Endothelial cell of umbilical vein (primary cell): ENCODE results near the gene HOXA13. TPM values are rescaled to one million over a fixed set of nuclear protein-coding genes. Genes with fewer than 3 reads are reported as not detected.

ENCODE experiments used
- BruUV-seq: library from RNA; stranded (reverse); fragments of 400-500 nt; replicated peaks from 2 replicates; lab custom pipeline; 2021; lab: Mats Ljungman, UMichigan
- CTCF ChIA-PET: fragments of 300-600, 350-600 bp; sonication (Branson Sonifier 250); formaldehyde crosslinking; loops from one replicate; lab custom pipeline; 2021; ENCODE audit warnings: antibody characterized with exemption, inconsistent platforms; lab: Charles Lee
- POLR2A ChIA-PET: fragments of 300-600, 350-600 bp; sonication (Branson Sonifier 250); formaldehyde crosslinking; loops from one replicate; lab custom pipeline; 2021; ENCODE audit warnings: antibody characterized with exemption, inconsistent platforms; lab: Charles Lee
- DNase-seq: peaks from one replicate; pipeline ENCODE4 v3.0.0-alpha.2; 2011; ENCODE audit warnings: low read depth, low spot score
- FAIRE-seq: peaks from 2 replicates; lab custom pipeline; 2011; peaks lifted over from hg19 to GRCh38; lab: Jason Lieb, UNC
- H2AFZ ChIP-seq: 2 replicates; pipeline ENCODE4 v1.6.0; 2012; ENCODE audit warnings: low read depth, low read length, control low read depth, inconsistent platforms
- H3K27ac ChIP-seq: 2 replicates; pipeline ENCODE4 v1.5.1; 2011; ENCODE audit warnings: low read depth, mild to moderate bottlenecking, control low read depth, low read length, moderate library complexity; ENCODE audit not compliant: insufficient read depth
- H3K27me3 ChIP-seq, 2 experiments: 2 replicates each; pipeline versions ENCODE4 v1.6.0 to v1.6.1; 2011; ENCODE audit warnings: low read length in 2 of 2, mixed read lengths in 1 of 2; ENCODE audit not compliant: control insufficient read depth in 2 of 2, insufficient read depth in 2 of 2
- H3K36me3 ChIP-seq, 2 experiments: 2 replicates in 1 of 2; 3 replicates in 1 of 2; pipeline ENCODE4 v1.5.1; 2011; ENCODE audit warnings: low read length in 2 of 2, mild to moderate bottlenecking in 1 of 2, moderate library complexity in 1 of 2; ENCODE audit not compliant: control insufficient read depth in 2 of 2, insufficient read depth in 2 of 2; ENCODE audit errors: extremely low read depth in 1 of 2
- H3K4me1 ChIP-seq: 3 replicates; pipeline ENCODE4 v1.5.1; 2011; ENCODE audit warnings: mild to moderate bottlenecking, low read length; ENCODE audit not compliant: control insufficient read depth, insufficient read depth; ENCODE audit errors: extremely low read depth
- H3K4me2 ChIP-seq: 2 replicates; pipeline ENCODE4 v1.6.1; 2011; ENCODE audit warnings: low read length, control low read depth, mixed read lengths; ENCODE audit not compliant: insufficient read depth
- H3K4me3 ChIP-seq, 3 experiments: fragments of 200-600 bp in 1 of 3; sonication (generic), shearing (Covaris generic) in 1 of 3; replicated peaks in 1 of 3; 2 replicates each; pipeline ENCODE4 v1.5.1; 2011 to 2016; ENCODE audit warnings: control low read depth in 3 of 3, low read length in 3 of 3, mild to moderate bottlenecking in 2 of 3, inconsistent platforms in 1 of 3, low read depth in 1 of 3, moderate library complexity in 1 of 3; ENCODE audit not compliant: insufficient read depth in 1 of 3
- H3K79me2 ChIP-seq: 2 replicates; pipeline ENCODE4 v1.6.0; 2012; ENCODE audit warnings: low read length, inconsistent platforms; ENCODE audit not compliant: control insufficient read depth, insufficient read depth
- H3K9ac ChIP-seq: replicated peaks from 2 replicates; pipeline ENCODE3; 2011; ENCODE audit warnings: low read length, control low read depth; ENCODE audit not compliant: insufficient read depth; ENCODE audit errors: extremely low read depth
- H3K9me1 ChIP-seq: replicated peaks from 3 replicates; pipeline ENCODE4 v1.6.0; 2011; ENCODE audit warnings: mild to moderate bottlenecking, low read length; ENCODE audit not compliant: control insufficient read depth, insufficient read depth; ENCODE audit errors: extremely low read depth
- H3K9me3 ChIP-seq: replicated peaks from 2 replicates; pipeline ENCODE4 v1.5.1; 2012; ENCODE audit warnings: low read length, inconsistent platforms; ENCODE audit not compliant: control insufficient read depth, insufficient read depth
- H4K20me1 ChIP-seq: replicated peaks from 2 replicates; pipeline ENCODE3; 2011; ENCODE audit warnings: mild to moderate bottlenecking, low read length; ENCODE audit not compliant: control insufficient read depth, insufficient read depth; ENCODE audit errors: extremely low read depth
- EZH2 ChIP-seq: IDR thresholded peaks from 2 replicates; pipeline ENCODE4 v1.6.1; 2012; ENCODE audit warnings: borderline replicate concordance, low read depth, mild to moderate bottlenecking, moderate library complexity, low read length, inconsistent platforms; ENCODE audit not compliant: severe bottlenecking
- GATA2 ChIP-seq: IDR thresholded peaks from 2 replicates; pipeline ENCODE4 v1.7.0; 2011; ENCODE audit warnings: low read depth, mild to moderate bottlenecking, moderate library complexity, mixed read lengths, low read length; ENCODE audit not compliant: insufficient read length, insufficient read depth
- JUN ChIP-seq: IDR thresholded peaks from 2 replicates; pipeline ENCODE4 v1.6.1; 2011; ENCODE audit warnings: borderline replicate concordance, low read depth; ENCODE audit not compliant: insufficient read length, insufficient read depth
- MAX ChIP-seq: IDR thresholded peaks from 2 replicates; pipeline ENCODE4 v1.6.1; 2011; ENCODE audit not compliant: insufficient read depth, insufficient read length
- MYC ChIP-seq: IDR thresholded peaks from one replicate; pipeline ENCODE4 v1.6.1; 2011; ENCODE audit warnings: mild to moderate bottlenecking, low read depth, low read length
- POLR2A ChIP-seq: IDR thresholded peaks from 2 replicates; pipeline ENCODE4 v1.6.1; 2012; ENCODE audit warnings: low read depth, mild to moderate bottlenecking, control low read depth, low read length
- POLR2AphosphoS5 ChIP-seq: IDR thresholded peaks from 2 replicates; pipeline ENCODE4 v1.6.1; 2012; ENCODE audit warnings: low read depth, mild to moderate bottlenecking, control low read depth, low read length, moderate library complexity; ENCODE audit not compliant: insufficient read depth
- dilution Hi-C: fragments of 300-500 bp; cut with MboI; formaldehyde crosslinking; loops from one replicate; pipeline ENCODE4 v1.15.0; 2019; ENCODE audit warnings: low sequenced_read_pairs; ENCODE audit not compliant: extremely low pct_ligation_motif_present
- intact Hi-C: fragments of 100-400 bp; cut with micrococcal nuclease; formaldehyde crosslinking; loops from one replicate; pipeline ENCODE4 v1.10.0; 2022
- polyA plus RNA-seq, 4 experiments: library from polyadenylated mRNA; depleted of rRNA in 3 of 4; stranded (reverse) in 3 of 4; unstranded in 1 of 4; fragments of >200 nt; gene quantifications; 2 replicates each; pipeline versions ENCODE4 v1.2.1 to v1.2.3, GENCODE V29; 2011 to 2012; ENCODE audit warnings: missing spikeins in 1 of 4
- total RNA-seq: library from RNA; stranded (reverse); gene quantifications from 2 replicates; pipeline ENCODE4 v1.2.3, GENCODE V29; 2021

HOXA13 gene
- total and polyA plus RNA-seq, 2 donors (not counting 3 experiments of a cell fraction or from before 2014, with no cell fraction given): 0.22 TPM; not detected in 1

- TF ChIP-seq EZH2: no peak
- no peak for TF ChIP-seq POLR2AphosphoS5
- no peak for TF ChIP-seq MYC
- no peak for TF ChIP-seq GATA2
- no peak for TF ChIP-seq JUN
- TF ChIP-seq POLR2A: no peak
- TF ChIP-seq MAX: no peak
- no peaks in the 10 kb centered on the region for H4K20me1 ChIP-seq
- H3K9me3 ChIP-seq: no peaks in the 10 kb centered on the region
- H3K4me3 ChIP-seq: peak overlapping the region in 2 of 3 experiments; percentile 34 to 60
- no peaks in the 10 kb centered on the region for H3K9me1 ChIP-seq
- dilution Hi-C loops: loop anchor here (25.0 kb wide), 1 partner anchor 970 kb away; no protein-coding TSS in a partner anchor
- peak overlapping the region; percentile 74 for H3K4me2 ChIP-seq
- no TSS peak for BruUV-seq
- peak; percentile 72 for DNase-seq
- H3K36me3 ChIP-seq: no peaks in the 10 kb centered on the region
- intact Hi-C loops: loop anchor here (5.0 kb wide), 1 partner anchor 1000 kb away; no protein-coding TSS in a partner anchor
- H3K79me2 ChIP-seq: peaks cover 77% of the 10 kb centered on the region
- peak overlapping the region; percentile 15 for H2AFZ ChIP-seq
- peak overlapping the region; percentile 69 for H3K27ac ChIP-seq
- H3K27me3 ChIP-seq: no peaks in the 10 kb centered on the region
- peak overlapping the region; percentile 78 for H3K9ac ChIP-seq
- POLR2A ChIA-PET: interaction anchor here (0.5 to 1.7 kb wide), 3 partner anchors 11 to 957 kb away, joined by 3 to 5 read pairs (median 4); no protein-coding TSS in a partner anchor
- CTCF ChIA-PET: interaction anchor here (0.6 to 4.1 kb wide), 18 partner anchors 8 to 1066 kb away, joined by 3 to 48 read pairs (median 4); partner anchors contain the start of genes HOXA10 and HOXA5
- FAIRE-seq: peak; percentile 59
- H3K4me1 ChIP-seq: peaks cover 72% of the 10 kb centered on the region
Measured at GRCh38 chr7:27156916-27157701, 42.8 kb downstream of the HOXA13 start.
